HepG2 (cell line): Measurements from ENCODE around the gene FAM174C. TPM values are rescaled to one million over a fixed set of nuclear protein-coding genes. Genes with fewer than 3 reads are reported as not detected.

Source experiments
- GABPA ChIP-seq, 2 experiments: IDR thresholded peaks; 2 replicates each; pipeline ENCODE4 v1.6.1; 2011 to 2016; ENCODE audit warnings: low read depth in 2 of 2, low read length in 1 of 2, missing biosample characterization in 1 of 2, missing genetic modification characterization in 1 of 2
- HIVEP1 ChIP-seq: sonication (generic); formaldehyde crosslinking; IDR thresholded peaks from 2 replicates; pipeline ENCODE4 v1.4.0; 2020; ENCODE audit warnings: mild to moderate bottlenecking, missing genetic modification reagents
- ZFP36L1 ChIP-seq: sonication (generic); formaldehyde crosslinking; IDR thresholded peaks from 2 replicates; pipeline ENCODE4 v1.8.0; 2022; ENCODE audit warnings: mild to moderate bottlenecking, missing genetic modification reagents, moderate library complexity
- ZNF12 ChIP-seq: sonication (generic); formaldehyde crosslinking; IDR thresholded peaks from 2 replicates; pipeline ENCODE4 v1.5.0; 2020; ENCODE audit warnings: missing genetic modification reagents
- ZNF205 ChIP-seq: IDR thresholded peaks from 2 replicates; pipeline ENCODE4 v1.6.1; 2018; ENCODE audit warnings: missing biosample characterization, missing genetic modification reagents
- ZNF235 ChIP-seq: sonication (generic); formaldehyde crosslinking; IDR thresholded peaks from 2 replicates; pipeline ENCODE4 v1.8.1; 2023; ENCODE audit warnings: mild to moderate bottlenecking, missing genetic modification reagents, borderline replicate concordance
- ZNF260 ChIP-seq: sonication (generic); formaldehyde crosslinking; IDR thresholded peaks from 2 replicates; pipeline ENCODE4 v1.4.0; 2020; ENCODE audit warnings: missing genetic modification reagents, low read depth, mild to moderate bottlenecking, borderline replicate concordance
- ZNF354B ChIP-seq: sonication (generic); formaldehyde crosslinking; IDR thresholded peaks from 2 replicates; pipeline ENCODE4 v1.8.0; 2022; ENCODE audit warnings: mild to moderate bottlenecking, missing genetic modification reagents
- ZNF609 ChIP-seq: sonication (generic); formaldehyde crosslinking; IDR thresholded peaks from 2 replicates; pipeline ENCODE4 v1.4.0; 2020; ENCODE audit warnings: mild to moderate bottlenecking, missing genetic modification reagents, borderline replicate concordance
- ZNF766 ChIP-seq: sonication (generic); formaldehyde crosslinking; IDR thresholded peaks from 2 replicates; pipeline ENCODE4 v1.5.0; 2020; ENCODE audit warnings: missing genetic modification reagents, borderline replicate concordance
- polyA plus RNA-seq, 8 experiments: library from polyadenylated mRNA; depleted of rRNA in 3 of 8; stranded (reverse) in 7 of 8; unstranded in 1 of 8; fragments of >200 nt; fragmentation: Illumina TruSeq in 4 of 8; extraction: Trizol in 4 of 8; gene quantifications; 2 replicates each; pipeline versions ENCODE4 v1.2.1 to v1.2.3, GENCODE V29; 2011 to 2016; ENCODE audit warnings: low read depth in 4 of 8, missing spikeins in 1 of 8, mixed read lengths in 1 of 8; ENCODE audit not compliant: insufficient read depth in 1 of 8
- total RNA-seq, 5 experiments: library from RNA; depleted of rRNA; stranded (reverse); fragments of >200 nt; fragmentation: Illumina TruSeq; extraction: Trizol; gene quantifications; 2 replicates each; pipeline ENCODE4 v1.2.3, GENCODE V29; 2016; ENCODE audit warnings: low read depth in 1 of 5
- TF ChIP-seq, protein P1 (sequence below): sonication (generic); formaldehyde crosslinking; IDR thresholded peaks from 2 replicates; pipeline ENCODE4 v1.8.1; 2022; ENCODE audit warnings: low read depth, mild to moderate bottlenecking, missing genetic modification reagents
- TF ChIP-seq, protein P2 (sequence below): sonication (generic); formaldehyde crosslinking; IDR thresholded peaks from 2 replicates; pipeline ENCODE4 v1.9.0; 2021; ENCODE audit warnings: mild to moderate bottlenecking, missing genetic modification reagents

Gene FAM174C
- total and polyA plus RNA-seq, 2 of the 13 experiments (the other 11 are each of a cell fraction or from before 2014, with no cell fraction given), result 19.5 to 31.3 TPM

DNA sequence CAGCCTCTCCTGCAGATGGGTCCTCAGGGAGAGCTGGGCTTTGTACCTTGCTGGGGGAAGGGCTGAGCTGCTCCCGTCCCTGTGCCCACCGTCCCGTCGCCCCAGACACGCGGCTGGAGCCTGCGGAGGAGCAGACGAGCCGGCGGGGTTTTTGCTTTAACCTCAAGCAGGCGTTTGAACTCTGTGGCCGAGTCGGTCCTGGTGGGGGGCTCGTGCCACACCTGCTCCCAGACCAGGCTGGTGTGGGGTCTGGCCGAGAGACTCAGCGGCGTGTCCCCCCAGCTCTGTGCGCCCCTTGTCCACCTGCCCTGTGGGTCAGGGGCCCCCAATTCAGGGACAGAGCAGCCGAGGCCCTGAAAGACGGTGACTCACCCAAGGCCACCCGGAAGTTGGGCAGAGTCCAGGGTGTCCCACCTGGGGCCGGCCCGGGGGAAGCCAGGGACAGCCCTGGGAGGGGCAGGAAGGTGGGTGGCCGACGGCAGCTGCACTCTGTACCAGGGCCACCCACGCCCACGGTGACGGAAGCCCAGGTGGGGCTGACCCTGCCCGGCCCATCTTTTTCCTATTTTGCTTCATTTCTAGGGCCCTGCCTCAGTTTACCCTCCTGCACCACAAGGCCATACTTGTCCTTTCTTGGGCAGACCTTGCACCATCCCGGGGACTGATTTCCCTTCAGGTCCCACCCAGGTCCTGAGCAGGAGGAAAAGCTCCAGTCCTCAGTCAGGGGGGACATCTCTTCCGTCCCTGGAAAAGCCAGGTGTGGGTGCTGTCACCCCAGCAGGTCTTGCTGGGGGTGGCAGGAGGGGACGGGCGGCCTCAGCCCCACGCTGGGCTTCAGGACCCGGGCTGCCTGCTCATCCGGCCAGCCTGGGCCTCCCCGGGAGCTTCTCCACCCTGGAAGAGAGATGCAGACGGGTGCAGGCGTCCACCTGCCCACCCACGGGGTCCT is 15.6 kb downstream of the FAM174C start (continued):
- TF ChIP-seq, protein P1, sequence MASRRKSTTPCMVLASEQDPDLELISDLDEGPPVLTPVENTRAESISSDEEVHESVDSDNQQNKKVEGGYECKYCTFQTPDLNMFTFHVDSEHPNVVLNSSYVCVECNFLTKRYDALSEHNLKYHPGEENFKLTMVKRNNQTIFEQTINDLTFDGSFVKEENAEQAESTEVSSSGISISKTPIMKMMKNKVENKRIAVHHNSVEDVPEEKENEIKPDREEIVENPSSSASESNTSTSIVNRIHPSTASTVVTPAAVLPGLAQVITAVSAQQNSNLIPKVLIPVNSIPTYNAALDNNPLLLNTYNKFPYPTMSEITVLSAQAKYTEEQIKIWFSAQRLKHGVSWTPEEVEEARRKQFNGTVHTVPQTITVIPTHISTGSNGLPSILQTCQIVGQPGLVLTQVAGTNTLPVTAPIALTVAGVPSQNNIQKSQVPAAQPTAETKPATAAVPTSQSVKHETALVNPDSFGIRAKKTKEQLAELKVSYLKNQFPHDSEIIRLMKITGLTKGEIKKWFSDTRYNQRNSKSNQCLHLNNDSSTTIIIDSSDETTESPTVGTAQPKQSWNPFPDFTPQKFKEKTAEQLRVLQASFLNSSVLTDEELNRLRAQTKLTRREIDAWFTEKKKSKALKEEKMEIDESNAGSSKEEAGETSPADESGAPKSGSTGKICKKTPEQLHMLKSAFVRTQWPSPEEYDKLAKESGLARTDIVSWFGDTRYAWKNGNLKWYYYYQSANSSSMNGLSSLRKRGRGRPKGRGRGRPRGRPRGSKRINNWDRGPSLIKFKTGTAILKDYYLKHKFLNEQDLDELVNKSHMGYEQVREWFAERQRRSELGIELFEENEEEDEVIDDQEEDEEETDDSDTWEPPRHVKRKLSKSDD (CRISPR knock-in tag), result 0 out of 2 replicates have a peak, but pooled peaks have one; percentile 18
- TF ChIP-seq ZFP36L1 (CRISPR knock-in tag) (0 out of 2 replicates have a peak, but pooled peaks have one; percentile 10), ZNF766 (CRISPR knock-in tag) (no peak), ZNF235 (CRISPR knock-in tag) (0 out of 2 replicates have a peak, but pooled peaks have one; percentile 63), ZNF609 (CRISPR knock-in tag) (peak; percentile 88), ZNF12 (0 out of 2 replicates have a peak, but pooled peaks have one; percentile 29), ZNF260 (no peak), GABPA (IDR thresholded peaks at IDR 0.05; ENCODE audit: low read depth, low read length) (peak; percentile 69), GABPA (CRISPR knock-in tag; IDR thresholded peaks at IDR 0.05; ENCODE audit: low read depth) (peak; percentile 89), ZNF205 (CRISPR knock-in tag) (0 out of 2 replicates have a peak, but pooled peaks have one; percentile 48), HIVEP1 (CRISPR knock-in tag) (peak; percentile 100), ZNF354B (CRISPR knock-in tag) (no peak)
- TF ChIP-seq, protein P2, sequence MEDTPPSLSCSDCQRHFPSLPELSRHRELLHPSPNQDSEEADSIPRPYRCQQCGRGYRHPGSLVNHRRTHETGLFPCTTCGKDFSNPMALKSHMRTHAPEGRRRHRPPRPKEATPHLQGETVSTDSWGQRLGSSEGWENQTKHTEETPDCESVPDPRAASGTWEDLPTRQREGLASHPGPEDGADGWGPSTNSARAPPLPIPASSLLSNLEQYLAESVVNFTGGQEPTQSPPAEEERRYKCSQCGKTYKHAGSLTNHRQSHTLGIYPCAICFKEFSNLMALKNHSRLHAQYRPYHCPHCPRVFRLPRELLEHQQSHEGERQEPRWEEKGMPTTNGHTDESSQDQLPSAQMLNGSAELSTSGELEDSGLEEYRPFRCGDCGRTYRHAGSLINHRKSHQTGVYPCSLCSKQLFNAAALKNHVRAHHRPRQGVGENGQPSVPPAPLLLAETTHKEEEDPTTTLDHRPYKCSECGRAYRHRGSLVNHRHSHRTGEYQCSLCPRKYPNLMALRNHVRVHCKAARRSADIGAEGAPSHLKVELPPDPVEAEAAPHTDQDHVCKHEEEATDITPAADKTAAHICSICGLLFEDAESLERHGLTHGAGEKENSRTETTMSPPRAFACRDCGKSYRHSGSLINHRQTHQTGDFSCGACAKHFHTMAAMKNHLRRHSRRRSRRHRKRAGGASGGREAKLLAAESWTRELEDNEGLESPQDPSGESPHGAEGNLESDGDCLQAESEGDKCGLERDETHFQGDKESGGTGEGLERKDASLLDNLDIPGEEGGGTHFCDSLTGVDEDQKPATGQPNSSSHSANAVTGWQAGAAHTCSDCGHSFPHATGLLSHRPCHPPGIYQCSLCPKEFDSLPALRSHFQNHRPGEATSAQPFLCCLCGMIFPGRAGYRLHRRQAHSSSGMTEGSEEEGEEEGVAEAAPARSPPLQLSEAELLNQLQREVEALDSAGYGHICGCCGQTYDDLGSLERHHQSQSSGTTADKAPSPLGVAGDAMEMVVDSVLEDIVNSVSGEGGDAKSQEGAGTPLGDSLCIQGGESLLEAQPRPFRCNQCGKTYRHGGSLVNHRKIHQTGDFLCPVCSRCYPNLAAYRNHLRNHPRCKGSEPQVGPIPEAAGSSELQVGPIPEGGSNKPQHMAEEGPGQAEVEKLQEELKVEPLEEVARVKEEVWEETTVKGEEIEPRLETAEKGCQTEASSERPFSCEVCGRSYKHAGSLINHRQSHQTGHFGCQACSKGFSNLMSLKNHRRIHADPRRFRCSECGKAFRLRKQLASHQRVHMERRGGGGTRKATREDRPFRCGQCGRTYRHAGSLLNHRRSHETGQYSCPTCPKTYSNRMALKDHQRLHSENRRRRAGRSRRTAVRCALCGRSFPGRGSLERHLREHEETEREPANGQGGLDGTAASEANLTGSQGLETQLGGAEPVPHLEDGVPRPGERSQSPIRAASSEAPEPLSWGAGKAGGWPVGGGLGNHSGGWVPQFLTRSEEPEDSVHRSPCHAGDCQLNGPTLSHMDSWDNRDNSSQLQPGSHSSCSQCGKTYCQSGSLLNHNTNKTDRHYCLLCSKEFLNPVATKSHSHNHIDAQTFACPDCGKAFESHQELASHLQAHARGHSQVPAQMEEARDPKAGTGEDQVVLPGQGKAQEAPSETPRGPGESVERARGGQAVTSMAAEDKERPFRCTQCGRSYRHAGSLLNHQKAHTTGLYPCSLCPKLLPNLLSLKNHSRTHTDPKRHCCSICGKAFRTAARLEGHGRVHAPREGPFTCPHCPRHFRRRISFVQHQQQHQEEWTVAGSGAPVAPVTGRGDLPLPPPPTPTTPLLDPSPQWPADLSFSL, result 0 out of 2 replicates have a peak, but pooled peaks have one; percentile 10
